GM10847 (cell line): ENCODE data around the gene LAPTM5.

Experiments
- POLR2A ChIP-seq: IDR thresholded peaks from 2 replicates; pipeline ENCODE4 v1.6.1; 2011; ENCODE audit not compliant: insufficient read length; ENCODE audit errors: extremely low read depth

LAPTM5 gene

DNA sequence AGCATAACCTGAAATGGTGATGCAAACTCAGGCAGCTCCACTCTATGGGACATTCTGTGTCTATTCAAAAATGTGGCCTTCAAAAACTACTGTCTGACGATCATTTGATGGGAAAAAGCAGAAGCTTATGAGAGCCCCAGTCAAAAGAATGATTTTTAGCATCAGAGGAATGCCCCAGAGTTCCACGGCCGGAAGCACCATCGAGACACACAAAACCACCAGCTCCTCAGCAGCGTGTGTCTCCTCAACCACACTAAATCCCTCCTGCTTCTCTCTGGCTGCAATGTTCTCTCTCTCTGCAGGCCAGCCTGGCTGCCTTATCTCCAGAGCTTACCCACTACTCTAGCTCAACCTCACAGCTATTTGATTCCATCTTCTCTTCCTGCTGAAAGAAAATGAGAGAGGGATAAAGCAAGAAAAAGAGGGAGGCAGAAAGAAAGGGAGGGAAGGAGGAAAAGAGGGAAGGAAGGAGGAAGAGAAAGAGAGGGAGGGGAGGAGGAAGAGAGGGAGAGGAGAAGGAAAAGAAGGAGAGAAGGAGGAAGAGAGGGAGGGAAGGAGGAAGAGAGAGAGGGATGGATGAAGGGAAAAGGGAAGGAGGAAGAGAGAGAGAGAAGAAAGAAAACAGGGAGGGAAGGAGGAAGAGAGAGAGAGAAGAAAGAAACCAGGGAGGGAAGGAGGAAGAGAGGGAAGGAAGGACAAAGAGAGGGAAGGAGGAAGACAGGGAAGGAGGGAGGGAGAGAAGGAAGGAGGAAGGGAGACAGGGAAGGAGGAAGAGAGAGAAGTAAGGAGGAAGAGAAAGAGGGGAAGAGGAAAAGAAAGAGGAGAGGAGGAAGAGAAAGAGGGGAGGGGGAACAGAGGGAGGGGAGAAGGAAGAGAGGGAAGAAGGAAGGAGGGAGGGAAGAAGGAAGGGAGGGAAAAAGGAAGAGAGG, 33.5 kb upstream of the LAPTM5 start:
- TF ChIP-seq POLR2A: no peak

DNA sequence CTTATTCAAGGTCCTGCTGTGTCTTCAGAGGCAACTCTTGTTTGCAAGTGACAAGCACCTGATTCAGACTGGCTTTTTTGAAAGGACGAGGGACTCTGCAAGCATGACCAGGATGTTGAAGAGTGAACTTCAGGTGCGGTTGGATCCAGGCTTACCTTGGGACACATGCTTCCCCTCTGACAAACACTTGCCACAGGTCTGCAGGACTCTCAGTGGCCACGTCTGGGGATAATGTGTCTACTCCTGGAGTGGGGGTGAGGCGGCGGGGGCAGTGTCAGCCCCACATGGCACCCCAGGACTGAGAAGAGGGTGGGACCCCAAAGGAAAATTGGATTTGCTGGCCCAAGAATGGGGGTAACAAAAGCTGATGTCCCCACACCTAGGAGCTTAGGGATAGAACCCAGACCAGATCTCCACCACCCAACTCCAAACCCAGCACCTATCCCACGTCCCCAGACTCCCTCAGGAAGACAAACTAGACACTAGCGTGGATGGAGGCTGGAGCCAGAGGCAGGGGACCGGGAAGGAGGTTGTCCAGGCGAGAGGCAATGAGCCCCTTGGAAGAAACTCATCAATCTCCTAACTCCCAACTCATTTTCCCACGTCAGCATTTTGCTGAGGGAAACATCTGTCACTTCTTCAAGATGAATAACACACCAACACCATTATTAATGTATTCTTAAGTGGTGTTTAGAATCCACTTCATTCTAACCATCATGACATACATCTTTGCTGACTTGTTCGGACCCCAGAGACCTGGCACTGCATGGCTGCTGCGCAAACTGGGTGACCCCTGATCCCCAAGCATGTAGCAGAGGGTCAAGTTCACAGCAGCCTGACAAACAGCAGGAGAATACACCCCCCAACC, 32.0 kb upstream of the LAPTM5 start:
- TF ChIP-seq POLR2A: no peak

DNA sequence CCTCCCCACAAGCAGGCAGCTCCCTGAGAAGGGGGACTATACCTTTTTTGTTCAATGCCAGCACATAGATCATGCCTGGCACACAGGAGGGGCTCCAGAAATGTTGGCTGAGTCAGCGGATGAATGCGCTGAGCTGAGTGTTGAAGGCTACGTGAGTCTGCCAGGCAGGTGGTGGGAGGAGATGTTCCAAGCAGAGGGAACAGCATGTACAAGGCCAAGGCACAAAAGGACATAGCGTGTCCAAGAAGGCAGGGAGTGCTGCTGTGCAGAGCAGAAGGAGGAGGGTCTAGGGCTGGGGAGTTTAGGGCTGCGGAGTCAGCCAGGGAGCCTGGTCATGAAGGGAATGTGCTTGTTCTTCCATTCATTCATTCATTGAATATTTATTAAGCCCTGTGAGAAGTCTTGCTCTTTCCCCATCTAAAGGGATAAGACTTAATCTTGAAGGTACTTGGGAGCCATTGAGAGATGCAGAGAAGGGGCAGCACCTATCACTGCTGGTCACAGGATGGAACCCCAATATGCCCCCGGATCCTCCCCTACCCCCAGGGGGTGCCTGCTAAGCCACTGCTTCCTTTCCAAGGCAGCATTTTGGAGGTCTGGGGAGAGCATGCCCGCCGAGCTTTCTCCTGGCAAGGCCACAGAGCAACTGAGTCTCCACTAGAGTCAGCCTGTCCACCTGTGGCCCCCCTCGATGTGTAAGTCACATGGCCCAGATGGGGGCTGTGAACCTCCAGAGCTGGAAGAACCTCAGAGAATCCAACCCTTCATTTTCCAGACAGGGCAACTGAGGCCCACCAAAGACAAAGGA, 31.2 kb upstream of the LAPTM5 start:
- no peak for TF ChIP-seq POLR2A

DNA sequence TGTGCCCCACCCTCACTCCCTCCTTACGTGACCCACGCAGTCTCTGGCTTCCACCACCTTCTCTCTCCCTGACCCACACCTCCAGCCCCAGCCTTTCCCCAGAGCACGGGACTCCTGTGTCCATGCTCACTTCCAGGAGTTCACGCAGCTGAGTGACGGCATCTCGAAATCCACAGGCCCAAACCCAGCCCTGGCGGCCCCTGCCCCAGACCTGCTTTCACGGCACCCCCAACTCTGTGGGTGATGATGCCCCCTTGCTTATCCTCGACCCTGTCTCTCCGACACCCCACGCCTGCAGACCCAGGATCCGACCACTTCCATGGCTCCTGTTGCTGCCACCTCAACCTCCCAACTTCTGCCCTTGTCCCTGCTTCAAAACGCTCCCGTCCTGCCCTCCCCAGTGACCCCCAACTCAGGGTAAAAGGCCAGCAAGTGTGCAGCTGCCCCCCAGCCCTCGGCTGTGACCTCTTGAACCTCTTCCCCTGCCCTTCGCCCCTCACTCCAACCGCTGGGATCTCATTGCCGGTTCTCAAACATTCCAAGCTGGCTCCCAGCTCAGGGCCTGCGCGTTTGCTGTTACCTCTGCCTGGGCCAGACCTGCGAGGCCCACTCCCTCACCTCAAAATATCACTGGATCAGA, 30.4 kb upstream of the LAPTM5 start:
- TF ChIP-seq POLR2A: no peak

DNA sequence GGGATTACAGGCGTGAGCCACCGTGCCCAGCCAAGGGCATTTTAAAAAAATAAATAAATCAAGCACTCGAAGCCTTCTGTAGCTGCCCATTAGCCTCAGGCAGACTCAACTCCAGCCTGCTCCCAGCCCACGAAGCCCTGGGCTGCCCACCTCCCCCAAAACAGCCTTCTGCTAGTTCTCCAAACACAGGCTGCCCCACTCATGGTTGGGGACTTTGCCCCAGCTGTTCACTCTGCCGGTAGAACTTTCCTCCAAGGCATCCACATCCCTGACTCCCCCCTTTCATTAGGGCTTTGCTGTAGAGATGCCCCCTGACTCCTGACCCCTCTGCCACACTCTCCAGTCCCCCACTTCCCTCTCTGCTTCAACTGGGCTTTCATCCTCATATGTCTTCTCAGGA, 29.7 kb upstream of the LAPTM5 start:
- no peak for TF ChIP-seq POLR2A

DNA sequence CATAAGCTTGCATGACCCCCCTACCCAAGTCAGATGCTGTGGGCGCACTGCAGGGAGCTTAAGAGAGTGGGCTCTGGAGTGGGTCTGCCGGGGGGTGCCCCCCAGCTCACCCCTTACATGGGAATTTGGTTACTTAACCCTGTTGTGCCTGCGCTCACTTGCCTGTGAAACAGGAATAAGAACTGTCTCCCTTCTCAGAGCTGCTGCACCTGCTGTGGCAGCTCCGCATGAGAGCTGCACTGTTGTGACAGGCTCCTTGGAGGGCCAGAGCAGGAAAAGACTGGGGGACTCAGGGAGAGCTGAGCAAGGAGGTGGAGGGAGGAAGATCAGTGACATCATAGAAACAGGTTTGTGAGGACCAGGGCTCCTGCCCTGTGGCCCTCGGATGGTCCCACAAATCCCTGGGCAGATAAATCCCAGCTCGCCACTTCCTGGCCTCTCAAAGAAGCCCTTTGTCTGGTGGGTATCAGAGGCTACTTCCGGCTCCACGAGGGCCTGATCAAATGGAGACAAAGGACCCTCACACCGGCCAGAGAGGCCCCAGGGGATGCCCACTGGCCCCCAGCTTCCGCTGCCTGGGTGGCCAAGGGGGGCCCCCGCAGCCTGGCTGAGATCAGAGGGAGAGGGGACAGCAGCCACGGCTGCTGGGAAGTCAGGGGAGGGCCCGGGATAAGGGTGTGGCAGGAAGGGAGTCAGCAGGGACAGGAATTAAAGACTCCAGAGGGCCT, 28.9 kb upstream of the LAPTM5 start:
- TF ChIP-seq POLR2A: no peak

DNA sequence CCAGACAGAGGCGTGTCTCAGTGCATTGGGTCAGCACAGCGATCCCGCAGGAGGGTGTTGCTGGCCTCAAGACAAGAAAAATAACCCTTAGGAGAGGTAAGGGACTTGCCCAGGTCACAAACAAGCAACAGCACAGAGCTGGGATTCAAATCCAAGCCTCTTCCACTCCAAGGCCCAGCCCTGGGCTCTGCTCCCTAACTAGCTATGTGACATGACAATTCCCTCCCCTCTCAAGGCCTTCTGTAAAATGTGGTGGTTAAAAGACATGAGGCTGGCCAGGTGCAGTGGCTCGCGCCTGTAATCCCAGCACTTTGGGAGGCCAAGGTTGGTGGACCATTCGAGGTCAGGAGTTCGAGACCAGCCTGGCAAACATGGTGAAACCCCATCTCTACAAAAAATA, 28.1 kb upstream of the LAPTM5 start:
- TF ChIP-seq POLR2A: no peak

DNA sequence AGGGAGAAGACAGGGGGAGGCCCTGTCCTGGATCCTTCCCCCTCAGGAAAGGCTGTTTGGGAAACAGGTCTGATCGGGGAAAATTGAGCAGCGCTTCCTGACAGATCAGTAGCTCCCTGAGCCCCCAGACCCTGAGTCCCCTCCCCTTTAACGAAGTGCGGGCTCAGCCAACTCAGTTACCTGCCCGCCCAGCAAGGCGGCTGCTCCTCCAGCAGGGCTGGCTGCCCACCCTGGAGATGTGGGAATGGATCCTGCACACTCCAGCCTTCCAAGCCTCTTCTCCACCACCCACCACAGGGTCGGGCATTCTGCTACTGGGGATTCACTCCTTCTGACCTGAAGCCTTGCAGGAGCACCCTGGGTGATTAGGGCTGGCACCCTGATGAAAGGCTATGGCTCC, 27.6 kb upstream of the LAPTM5 start:
- no peak for TF ChIP-seq POLR2A

DNA sequence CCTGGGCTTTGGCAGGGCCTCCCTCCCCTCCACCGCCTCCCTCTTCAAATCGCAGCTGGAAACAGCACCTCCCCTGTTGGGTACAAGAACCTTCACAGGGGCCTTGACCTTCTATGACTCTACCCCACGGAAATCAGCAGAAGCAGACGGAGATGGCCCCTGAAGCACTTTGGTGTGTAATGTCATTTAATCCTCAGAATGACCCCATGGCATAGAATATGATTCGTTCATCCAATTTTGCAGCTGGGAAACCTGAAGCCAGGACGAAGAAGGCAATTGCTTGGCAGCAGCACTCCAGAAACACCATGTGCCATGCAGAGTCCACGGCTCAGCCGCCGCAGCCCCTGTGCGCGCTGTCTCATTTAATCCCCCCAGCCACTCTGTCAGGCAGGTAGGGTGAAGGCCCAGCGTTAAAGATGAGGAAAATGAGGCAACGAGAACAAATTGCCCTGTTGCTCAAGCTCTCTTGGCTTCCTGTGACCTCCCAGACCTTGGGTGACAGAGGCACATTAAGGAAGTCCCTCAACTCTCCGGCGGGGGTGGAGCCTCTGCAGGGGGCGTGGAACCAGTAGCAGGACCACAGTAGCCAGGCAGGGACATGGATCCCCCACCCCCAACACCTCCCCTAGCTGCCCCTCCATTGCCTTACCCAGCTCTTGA, 25.8 kb upstream of the LAPTM5 start:
- no peak for TF ChIP-seq POLR2A

DNA sequence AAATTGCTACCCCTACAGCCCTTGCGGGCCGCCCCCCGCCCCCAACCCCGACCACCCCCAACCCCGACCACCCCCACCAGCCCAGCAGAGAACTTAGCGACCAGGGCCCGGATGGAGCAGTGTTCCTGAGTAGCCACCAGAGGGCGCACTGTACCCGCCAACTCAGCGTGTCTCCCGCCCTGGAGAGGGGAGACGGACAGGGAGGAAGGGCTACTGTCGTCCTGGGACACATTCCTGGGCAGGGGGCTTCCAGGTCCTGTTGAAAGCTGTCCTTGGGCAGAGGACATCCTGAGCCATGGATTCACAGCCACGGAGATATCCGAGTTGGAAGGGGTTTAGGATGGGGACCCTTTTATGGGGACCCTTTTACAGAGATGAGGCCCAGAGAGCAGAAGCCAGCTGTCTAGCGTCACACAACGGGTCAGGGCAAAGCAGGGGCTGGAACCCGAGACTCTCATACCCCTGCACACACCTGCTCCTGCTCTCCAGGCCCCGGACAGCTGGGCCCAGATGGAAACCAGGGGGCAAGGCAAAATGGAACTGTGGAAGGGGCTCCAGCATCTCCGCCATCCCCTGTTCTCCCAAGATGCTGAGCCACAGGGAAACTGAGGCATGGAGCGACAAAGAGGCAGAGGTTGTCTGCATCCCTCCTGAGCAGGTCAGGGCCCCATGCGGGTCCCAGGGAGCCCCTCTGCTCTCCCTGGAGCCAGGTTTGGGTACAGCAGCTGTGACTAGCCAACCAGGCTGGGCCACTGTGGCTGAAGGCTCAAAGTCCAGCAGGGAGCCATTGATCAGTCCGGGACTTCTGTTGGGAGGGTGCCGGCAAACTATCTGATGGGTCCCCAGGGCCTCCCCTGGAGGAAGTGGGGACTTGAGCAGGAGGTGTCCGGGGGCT, 25.0 kb upstream of the LAPTM5 start:
- TF ChIP-seq POLR2A: no peak

DNA sequence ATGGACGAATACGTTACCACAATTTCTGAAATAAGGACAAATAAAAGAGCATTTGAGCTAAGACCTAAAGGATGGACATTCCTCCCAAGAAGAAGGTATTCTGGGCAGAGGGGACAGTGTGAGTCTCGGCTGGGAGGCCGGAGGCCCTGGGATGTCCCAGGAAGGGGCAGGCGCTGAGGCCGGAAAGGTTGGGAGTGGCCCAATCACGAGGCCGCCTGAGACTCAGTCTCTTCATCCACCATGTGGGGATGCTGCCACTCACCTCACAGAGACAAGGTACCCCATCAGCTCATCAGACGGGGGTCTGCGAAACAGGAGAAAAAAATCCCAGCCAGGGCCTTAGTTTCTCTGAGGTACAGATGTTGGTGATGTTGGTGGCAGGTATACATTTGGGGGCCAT, 24.3 kb upstream of the LAPTM5 start:
- no peak for TF ChIP-seq POLR2A

DNA sequence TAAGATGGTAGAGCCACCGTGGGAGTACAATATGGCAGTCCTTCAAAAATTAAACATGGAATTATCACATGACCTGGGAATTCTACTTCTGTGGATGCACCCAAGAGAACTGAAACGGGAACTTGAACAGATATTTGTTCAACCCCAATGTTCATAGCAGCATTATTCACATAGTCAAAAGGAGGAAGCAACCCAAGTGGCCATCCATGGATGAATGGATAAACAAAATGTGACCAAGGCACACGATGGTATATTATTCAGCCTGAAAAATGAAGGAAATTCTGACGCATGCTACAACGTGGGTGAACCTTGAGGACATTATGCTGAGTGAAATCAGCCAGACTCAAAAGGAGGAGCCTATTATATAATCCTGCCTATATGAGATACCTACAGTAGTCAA, 22.8 kb upstream of the LAPTM5 start:
- no peak for TF ChIP-seq POLR2A

DNA sequence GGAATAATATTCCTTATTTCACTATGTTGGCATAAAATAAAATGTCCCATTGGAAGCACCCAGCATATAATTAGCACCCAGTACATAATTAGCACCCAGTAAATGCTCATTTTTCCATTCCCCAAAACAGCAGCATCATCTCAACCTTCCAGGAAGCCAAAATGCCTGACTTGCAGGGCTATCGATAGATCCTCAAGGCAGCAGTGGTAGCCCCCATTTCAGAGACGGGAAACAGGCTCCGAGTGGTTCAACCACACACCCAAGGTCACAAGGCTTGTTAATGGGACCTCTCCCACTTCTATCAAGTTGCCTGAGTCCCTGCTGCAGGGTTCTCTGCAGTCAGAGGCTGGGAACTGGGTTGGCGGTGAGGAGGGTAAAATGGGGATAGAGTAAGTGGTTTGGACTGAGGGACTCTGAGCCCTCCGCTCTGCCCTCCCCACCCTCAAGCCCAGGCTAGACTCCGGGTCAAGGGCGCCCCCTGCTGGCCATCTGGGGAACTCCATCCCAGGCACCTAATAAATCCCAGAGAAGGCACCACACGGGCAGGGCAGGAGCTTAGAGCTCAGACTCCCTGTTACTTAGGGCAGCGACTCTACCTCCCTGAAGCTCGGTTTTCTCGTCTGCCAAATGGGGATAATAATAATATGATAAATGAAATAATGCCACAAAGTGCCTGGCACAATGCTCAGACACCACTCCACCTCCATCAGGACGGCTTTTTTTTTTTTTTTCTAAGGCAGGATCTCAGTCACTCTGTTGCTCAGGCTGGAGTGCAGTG, 21.9 kb upstream of the LAPTM5 start:
- TF ChIP-seq POLR2A: no peak
